Activated B cell treated with CpG ODN at 0.5 μM for 24 hours (primary cell): ENCODE data around the gene SPIC. TPM values are rescaled to one million over a fixed set of nuclear protein-coding genes. Genes with fewer than 3 reads are reported as not detected.
"Not testable (repeated sequence)": the region's sequence is repeated elsewhere in the genome, so short reads cannot be mapped to it uniquely, and the experiment has no call there.

Experiments used
- ATAC-seq: fragments of 200-7000 bp; cut with Tn5 transposase; one replicate; pipeline ENCODE4 v1.10.0; 2021; ENCODE audit warnings: low read depth, mild to moderate bottlenecking, moderate library complexity
- CTCF ChIA-PET: fragments of 350-600 bp; sonication (Branson Sonifier 250); formaldehyde crosslinking; loops from one replicate; lab custom pipeline; 2021; ENCODE audit warnings: antibody characterized with exemption; lab: Charles Lee
- POLR2A ChIA-PET: fragments of 350-600 bp; sonication (Branson Sonifier 250); formaldehyde crosslinking; loops from one replicate; lab custom pipeline; 2021; ENCODE audit warnings: antibody characterized with exemption; lab: Charles Lee
- DNase-seq: peaks from one replicate; pipeline ENCODE4 v3.0.0; 2022
- H3K27ac Mint-ChIP-seq: one replicate; pipeline ENCODE4 v1.8.0; 2020; ENCODE audit warnings: mixed read lengths
- H3K27me3 Mint-ChIP-seq: one replicate; pipeline ENCODE4 v1.8.0; 2021; ENCODE audit warnings: mixed read lengths
- H3K36me3 Mint-ChIP-seq: one replicate; pipeline ENCODE4 v1.8.0; 2021; ENCODE audit warnings: low read depth, mixed read lengths
- H3K4me1 Mint-ChIP-seq: one replicate; pipeline ENCODE4 v1.8.0; 2021; ENCODE audit warnings: mixed read lengths
- H3K4me3 Mint-ChIP-seq: one replicate; pipeline ENCODE4 v1.8.0; 2020; ENCODE audit warnings: mild to moderate bottlenecking, mixed read lengths
- H3K9me3 Mint-ChIP-seq: one replicate; pipeline ENCODE4 v1.8.0; 2020; ENCODE audit warnings: mixed read lengths
- CTCF ChIP-seq: fragments of 200-600 bp; IDR thresholded peaks from one replicate; pipeline ENCODE4 v1.8.0; 2022; ENCODE audit warnings: antibody characterized with exemption, mild to moderate bottlenecking
- intact Hi-C: fragments of 100-400 bp; cut with micrococcal nuclease; formaldehyde crosslinking; loops from one replicate; pipeline ENCODE4 v1.15.1; 2024
- total RNA-seq: library from RNA; stranded (reverse); gene quantifications from 2 replicates; pipeline ENCODE4 v1.2.3, GENCODE V29; 2022

Gene SPIC
- total RNA-seq, 1 donor from 2014 or later, result 0.27 TPM

DNA sequence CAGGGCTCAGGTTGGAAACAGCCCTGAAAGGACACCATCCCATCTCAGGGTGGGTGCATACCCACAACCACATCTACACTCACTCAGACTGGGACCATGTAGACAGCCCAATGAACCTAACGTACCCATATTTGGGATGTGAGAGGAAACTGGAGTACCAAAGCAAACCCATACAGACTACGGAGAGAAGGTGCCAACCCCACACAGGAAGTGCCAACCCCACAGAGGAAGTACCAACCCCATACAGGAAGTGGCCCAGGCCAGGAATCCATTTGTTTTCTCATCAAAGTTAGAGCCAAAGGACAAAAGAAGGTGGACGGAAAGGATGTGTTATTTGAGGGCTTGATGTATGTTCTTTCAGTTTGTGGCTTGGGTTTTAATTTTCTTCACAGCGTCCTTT, 19.5 kb upstream of the SPIC start:
- H3K27me3 Mint-ChIP-seq, result no peaks in the 10 kb centered on the region
- H3K9me3 Mint-ChIP-seq, result peaks cover 7% of the 10 kb centered on the region
- ChIA-PET POLR2A (no interaction called here), CTCF (no interaction called here)
- H3K4me3 Mint-ChIP-seq, result no peak overlapping the region
- no peak for TF ChIP-seq CTCF
- intact Hi-C loops, result no loop called here
- peaks cover 7% of the 10 kb centered on the region for H3K4me1 Mint-ChIP-seq
- H3K36me3 Mint-ChIP-seq, result no peaks in the 10 kb centered on the region
- DNase-seq (no peak), ATAC-seq (no peak)
- no peak overlapping the region for H3K27ac Mint-ChIP-seq

- CTCF ChIA-PET, result no interaction called here
These were observed 15.3 kb upstream of the SPIC start for GRCh38 chr12:101459642-101460346.

DNA sequence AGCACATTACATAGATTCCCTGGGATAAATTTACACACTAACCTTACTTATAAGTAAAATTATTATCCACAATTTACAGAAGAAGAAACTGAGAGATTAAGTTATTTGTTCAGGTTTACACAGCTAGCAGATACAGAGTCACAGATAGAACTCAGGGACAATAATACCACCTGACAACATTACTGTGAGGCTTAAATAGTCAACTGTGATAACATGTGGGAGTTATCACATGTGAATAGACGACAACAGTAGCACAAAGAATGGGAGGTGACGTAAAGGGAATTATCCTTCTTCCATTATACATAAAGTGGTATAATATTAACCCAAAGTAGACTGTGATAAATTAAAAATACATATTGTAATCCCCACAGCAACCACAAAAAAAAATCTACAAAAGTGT, 6.2 kb upstream of the SPIC start:
- no peak overlapping the region for H3K4me3 Mint-ChIP-seq
- H3K27me3 Mint-ChIP-seq, result no peaks in the 10 kb centered on the region
- no peak for TF ChIP-seq CTCF
- no peaks in the 10 kb centered on the region for H3K36me3 Mint-ChIP-seq
- ATAC-seq (no peak), DNase-seq (no peak)
- POLR2A ChIA-PET, result no interaction called here
- H3K4me1 Mint-ChIP-seq, result no peaks in the 10 kb centered on the region
- CTCF ChIA-PET, result no interaction called here
- no peak overlapping the region for H3K27ac Mint-ChIP-seq
- intact Hi-C loops, result no loop called here
- H3K9me3 Mint-ChIP-seq, result no peaks in the 10 kb centered on the region

More at GRCh38 chr12:101459642-101460346, 15.3 kb upstream of the SPIC start:
- DNase-seq (no peak), ATAC-seq (no peak)
- H3K27me3 Mint-ChIP-seq, result peaks cover 6% of the 10 kb centered on the region
- H3K36me3 Mint-ChIP-seq, result no peaks in the 10 kb centered on the region
- H3K27ac Mint-ChIP-seq, result no peak overlapping the region
- peaks cover 7% of the 10 kb centered on the region for H3K4me1 Mint-ChIP-seq
- H3K4me3 Mint-ChIP-seq, result no peak overlapping the region
- POLR2A ChIA-PET, result no interaction called here
- no peak for TF ChIP-seq CTCF
- intact Hi-C loops, result no loop called here
- H3K9me3 Mint-ChIP-seq, result peaks cover 7% of the 10 kb centered on the region

DNA sequence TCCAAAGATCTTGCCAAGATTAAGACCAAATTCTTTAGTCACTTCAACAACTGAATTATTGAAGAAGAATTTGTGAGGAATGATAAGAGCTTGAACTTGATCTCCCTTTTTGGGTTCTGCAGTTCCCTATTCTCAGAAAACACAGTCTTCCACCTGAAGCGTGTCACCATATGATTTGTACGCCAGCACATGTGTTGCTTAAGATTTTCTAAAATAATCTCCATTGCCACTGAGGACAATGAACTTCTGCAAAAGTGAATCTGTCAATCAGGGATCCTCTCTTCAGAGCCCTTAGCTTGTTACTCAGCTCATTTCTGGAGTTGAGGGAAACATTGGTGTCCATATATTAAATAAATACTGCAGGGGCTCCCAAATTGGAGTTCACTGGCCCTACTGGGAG, 4.2 kb upstream of the SPIC start:
- Mint-ChIP-seq H3K27ac (no peak overlapping the region), H3K4me3 (no peak overlapping the region), H3K4me1 (peaks cover 4% of the 10 kb centered on the region), H3K27me3 (no peaks in the 10 kb centered on the region), H3K9me3 (no peaks in the 10 kb centered on the region), H3K36me3 (no peaks in the 10 kb centered on the region)
- no peak for ATAC-seq
- intact Hi-C loops, result no loop called here
- no peak for DNase-seq
- ChIA-PET POLR2A (no interaction called here), CTCF (no interaction called here)
- no peak for TF ChIP-seq CTCF

- CTCF ChIA-PET, H3K27ac Mint-ChIP-seq, intact Hi-C loops, H3K4me3 Mint-ChIP-seq, H3K27me3 Mint-ChIP-seq, H3K9me3 Mint-ChIP-seq, H3K4me1 Mint-ChIP-seq, H3K36me3 Mint-ChIP-seq, POLR2A ChIA-PET, ATAC-seq, DNase-seq: not testable (repeated sequence)
These were observed 3.3 kb upstream of the SPIC start for GRCh38 chr12:101471878-101472277.

- no peak overlapping the region for H3K27ac Mint-ChIP-seq
- H3K4me1 Mint-ChIP-seq, result peaks cover 4% of the 10 kb centered on the region
- TF ChIP-seq CTCF, result no peak
- H3K4me3 Mint-ChIP-seq, result no peak overlapping the region
- no peaks in the 10 kb centered on the region for H3K9me3 Mint-ChIP-seq
- no peak for ATAC-seq
- peaks cover 4% of the 10 kb centered on the region for H3K27me3 Mint-ChIP-seq
- CTCF ChIA-PET, result no interaction called here
- no peak for DNase-seq
- intact Hi-C loops, result no loop called here
- POLR2A ChIA-PET, result no interaction called here
- no peaks in the 10 kb centered on the region for H3K36me3 Mint-ChIP-seq
These were observed 888 bp upstream of the SPIC start for GRCh38 chr12:101474248-101474647.
